HG03442 (cell line): ENCODE data around the gene CLIP3.
"Not testable (repeated sequence)": the region's sequence is repeated elsewhere in the genome, so short reads cannot be mapped to it uniquely, and the experiment has no call there.

Source experiments
- ATAC-seq: cut with Tn5 transposase; IDR thresholded peaks from one replicate; pipeline ENCODE4 v1.9.1; 2021; ENCODE audit warnings: mild to moderate bottlenecking, moderate library complexity; ENCODE audit not compliant: unreplicated experiment

CLIP3 gene

GRCh38 chr19:35983177-35983576, 49.5 kb downstream of the CLIP3 start:
- ATAC-seq, result no peak

- ATAC-seq, result not testable (repeated sequence)
Measured at GRCh38 chr19:35980997-35981396, 51.7 kb downstream of the CLIP3 start.

GRCh38 chr19:35978832-35979365, 53.8 kb downstream of the CLIP3 start:
- ATAC-seq, result no peak

GRCh38 chr19:35978271-35978670, 54.4 kb downstream of the CLIP3 start:
- no peak for ATAC-seq

GRCh38 chr19:35977446-35978222, 55.0 kb downstream of the CLIP3 start:
- ATAC-seq, result no peak

- no peak for ATAC-seq
Measured at GRCh38 chr19:35975608-35976214, 57.0 kb downstream of the CLIP3 start.

- no peak for ATAC-seq
Measured at GRCh38 chr19:35973487-35973886, 59.2 kb downstream of the CLIP3 start.

- ATAC-seq, result no peak
Measured at GRCh38 chr19:35966771-35967170, 65.9 kb downstream of the CLIP3 start.
